Embryonic facial prominence (tissue), 1 donor: ENCODE results near the gene RNF144A.

Experiments
- DNase-seq: peaks from one replicate; pipeline ENCODE4 v3.0.0-alpha.2; 2016; ENCODE audit errors: extremely low spot score

Gene RNF144A

GRCh38 chr2:6908291-6908690 is 8.9 kb upstream of the RNF144A start:
- no peak for DNase-seq

DNA sequence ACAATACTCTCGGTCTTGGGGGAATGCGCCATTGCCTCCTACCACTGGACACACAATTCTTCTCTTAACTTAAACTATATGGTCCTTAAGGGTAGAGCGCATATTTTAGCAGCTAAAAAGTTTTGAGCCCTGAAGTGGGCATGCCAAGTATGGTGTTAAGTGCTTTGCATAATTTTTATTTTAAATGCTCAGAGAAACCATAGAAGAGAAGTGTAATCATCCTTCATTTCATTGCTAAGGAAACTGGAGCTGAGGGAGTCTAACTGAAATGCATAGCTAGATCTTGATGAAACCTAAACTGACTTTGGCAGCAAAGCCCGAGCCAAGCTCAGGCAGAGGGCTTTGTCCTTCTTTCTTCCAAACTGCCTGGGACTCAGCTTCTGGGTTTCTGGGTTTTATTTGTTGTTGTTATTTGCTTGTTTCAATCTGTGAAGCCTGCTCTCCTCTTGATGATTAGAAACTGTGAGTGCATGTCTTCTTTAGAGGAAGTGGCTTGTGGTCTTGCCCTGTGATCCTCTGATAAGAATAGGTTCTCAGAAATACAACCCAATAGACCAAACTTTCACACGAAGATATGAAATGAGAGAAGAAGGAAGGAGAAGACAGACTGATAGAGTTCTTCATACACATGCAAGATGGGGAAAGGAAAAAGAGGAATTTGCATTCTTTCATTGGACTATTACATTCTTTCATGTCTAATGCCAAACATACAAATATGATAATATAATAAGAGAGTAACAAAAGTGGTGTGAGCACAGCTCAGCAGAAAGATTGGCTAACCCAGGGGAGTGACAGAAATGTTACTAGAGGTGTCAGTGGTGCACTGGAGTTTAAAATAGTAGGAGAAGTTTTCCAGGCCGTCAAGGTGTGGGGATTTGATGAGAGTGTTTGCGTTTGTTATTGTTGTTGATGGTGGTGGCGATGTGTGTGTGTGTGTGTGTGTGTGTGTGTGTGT is 7.5 kb upstream of the RNF144A start:
- no peak for DNase-seq

GRCh38 chr2:6911721-6912120 is 5.5 kb upstream of the RNF144A start:
- DNase-seq: no peak

DNA sequence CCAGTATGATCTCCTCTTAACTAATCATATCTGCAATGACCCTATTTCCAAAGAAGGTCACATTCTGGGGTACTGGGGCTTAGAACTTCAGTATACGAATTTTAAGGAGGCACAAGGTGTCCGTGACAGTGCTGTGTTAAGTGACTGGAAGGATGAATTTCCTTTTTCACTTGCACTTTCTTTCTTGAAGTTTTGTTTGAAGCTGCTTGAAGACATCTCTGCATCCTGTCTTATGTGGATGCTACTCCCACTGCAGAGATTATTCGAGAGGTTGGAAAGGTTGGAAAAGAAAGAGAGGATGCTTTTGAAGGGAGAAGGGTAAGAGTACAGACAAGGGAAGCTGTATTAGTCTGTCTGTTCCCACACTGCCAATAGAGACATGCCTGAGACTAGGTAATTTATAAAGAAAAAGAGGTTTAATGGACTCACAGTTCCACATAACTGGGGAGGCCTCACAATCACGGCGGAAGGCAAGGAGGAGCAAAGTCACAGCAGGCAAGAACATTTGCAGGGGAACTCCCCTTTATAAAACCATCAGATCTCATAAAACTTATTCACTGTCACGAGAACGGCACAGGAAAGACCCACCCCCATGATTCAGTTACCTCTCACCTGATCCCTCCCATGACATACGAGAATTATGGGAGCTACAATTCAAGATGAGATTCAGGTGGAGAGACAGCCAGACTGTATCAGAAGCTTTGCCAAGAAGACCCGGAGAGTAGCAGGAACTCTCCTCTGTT is 3.6 kb upstream of the RNF144A start:
- DNase-seq: no peak

- DNase-seq: no peak
Measured at GRCh38 chr2:6914828-6915227, 2.4 kb upstream of the RNF144A start.

DNA sequence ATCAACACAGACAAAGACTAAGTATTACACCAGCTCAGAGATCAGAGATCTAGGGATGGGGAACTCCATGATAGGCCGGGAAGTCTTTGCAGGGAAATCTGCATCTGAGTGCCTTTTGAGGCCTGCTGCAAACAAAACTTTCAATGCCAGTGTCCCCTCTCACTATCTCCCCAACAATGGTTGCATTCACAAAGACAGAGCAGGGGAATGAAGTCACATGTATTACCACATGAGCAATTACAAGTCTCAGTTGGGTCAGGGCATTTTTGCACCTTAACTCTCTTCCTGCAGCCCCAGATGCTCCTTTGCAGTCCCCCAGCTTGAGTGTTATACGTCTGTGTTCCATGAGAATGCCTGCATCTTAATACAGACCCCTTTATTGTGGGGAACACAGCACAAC is 1.8 kb upstream of the RNF144A start:
- DNase-seq: no peak

DNA sequence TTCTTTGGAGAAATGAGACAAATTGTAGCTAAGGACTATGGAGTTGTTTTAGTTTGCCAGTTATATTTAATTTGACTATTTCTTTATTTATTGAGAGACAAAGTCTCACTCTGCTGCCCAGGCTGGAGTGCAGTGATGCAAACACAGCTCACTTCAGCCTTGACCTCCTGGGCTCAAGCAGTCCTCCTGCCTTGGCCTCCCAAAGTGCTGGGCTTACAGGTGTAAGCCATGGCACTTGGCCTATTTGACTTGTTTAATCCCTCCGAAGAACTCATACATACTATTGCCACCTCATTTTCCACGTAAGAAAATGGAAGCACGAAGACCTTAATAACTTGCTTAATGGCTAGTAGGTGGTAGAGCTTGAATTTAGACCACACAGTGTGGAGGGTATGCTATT is 988 bp upstream of the RNF144A start:
- DNase-seq: no peak

GRCh38 chr2:6916736-6917070 is 509 bp upstream of the RNF144A start:
- no peak for DNase-seq

DNA sequence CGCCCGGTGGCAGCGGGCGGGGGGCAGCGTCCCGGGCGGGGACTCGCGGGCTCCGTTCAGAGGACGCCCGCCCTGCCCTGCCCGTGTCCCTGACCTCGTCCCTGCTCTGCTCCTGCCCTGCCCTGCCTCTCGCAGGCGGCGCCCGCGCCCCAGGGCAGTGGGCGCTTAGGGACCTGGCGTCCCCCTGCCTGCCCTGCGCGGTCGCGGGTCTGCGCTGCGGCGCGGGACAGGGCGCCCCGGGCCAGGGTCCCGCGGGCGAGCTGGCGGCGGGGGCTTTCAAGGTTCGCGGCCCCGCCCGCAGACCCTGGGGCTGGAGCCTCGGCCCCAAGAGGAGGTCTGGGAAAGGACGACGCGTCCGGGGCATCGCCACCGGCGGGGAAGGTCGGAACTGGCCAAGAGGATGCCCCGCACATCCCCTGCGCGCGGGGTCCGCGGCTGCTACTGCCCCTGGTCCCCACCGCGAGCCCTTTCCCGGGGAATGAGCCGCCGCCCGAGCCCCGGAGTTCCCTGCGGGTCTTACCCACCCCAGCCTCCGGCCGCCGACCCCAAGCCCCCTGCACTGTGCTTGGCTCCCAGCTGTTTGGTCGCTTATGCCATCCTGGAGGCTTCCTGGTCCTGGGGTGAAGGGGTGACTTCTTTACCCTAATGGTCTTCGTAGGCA is 679 bp downstream of the RNF144A start:
- no peak for DNase-seq

DNA sequence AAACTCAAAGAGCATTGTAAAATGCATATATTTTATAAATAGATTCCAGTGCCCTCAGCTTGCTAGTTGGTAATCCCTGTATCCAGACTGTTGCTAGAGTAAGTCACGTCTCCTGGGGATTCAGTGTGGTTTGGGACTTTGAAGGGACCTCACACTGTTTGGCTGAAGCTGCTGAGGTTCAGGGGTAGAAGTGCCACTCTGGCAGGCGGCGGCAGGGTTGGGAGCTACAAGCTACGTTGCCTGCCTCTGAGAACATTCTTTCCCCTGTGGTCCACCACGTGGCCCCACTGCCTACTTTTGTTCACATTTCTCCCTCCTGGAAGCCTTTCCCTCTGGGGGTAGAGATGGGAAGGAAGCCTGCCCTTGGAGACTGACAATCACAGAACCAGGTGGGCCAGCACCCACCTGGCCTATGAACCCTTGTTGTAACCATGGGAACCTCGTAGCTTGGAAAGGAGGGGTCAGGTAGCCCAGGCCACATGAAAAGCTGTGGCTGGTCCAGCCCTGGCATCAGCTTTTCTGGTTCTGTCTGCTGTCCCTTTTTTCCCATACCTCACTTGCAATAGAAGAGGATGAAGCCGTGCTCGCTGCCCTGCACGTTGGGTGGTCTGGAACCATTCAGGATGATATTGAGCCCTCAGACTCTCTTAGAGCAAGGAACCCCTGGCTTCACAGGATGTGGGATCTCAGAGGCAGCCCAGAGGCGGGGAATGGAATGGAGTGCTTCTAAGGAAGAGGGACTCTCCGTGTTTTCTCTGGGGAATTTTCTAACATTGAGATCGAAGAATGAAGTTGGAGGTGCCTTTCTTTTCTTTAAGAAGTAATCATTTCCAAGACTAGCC is 2.9 kb downstream of the RNF144A start:
- no peak for DNase-seq

DNA sequence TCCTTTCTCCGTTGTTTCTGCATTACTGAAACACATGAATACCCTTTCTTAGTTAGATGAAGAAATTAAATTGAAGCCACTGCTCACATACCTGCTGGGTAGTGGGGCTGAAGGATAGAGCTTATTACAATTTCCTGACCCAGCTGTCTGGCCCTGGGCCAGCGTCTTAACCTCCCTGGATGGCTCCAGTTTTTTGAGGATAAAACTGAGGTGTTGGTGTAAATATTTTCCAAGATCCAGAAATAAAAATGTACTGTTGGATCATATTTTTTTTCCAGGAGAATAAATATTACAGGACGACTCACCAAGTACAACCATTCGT is 3.5 kb downstream of the RNF144A start:
- DNase-seq: no peak

DNA sequence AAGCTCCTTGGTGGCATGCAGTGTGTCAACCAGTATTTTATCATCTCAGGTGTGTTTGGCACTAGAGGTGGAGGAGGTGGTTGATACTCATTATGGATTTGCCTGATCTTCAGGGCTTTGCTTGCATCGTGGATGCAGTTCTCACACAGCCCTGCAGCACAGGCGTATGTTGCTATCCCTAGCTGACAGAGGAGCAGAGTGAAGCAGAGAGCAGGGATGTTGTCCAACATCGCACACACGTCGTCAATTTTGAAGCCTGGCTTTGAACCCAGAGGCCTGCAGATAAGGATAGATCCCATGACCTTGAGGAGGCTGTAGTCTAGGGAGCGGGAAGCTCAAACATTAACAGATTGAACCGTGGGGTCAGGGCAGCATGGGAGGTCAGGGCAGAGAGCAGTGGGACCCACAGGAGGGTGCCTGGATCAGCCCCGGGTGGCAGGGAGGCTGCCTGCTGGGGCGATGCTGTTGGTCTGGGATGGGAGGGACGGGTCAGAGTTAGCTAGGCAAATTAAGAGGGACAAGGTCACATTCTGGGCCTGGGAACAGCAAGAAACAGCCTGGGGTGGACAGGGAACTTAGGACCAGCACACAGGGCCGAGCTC is 4.2 kb downstream of the RNF144A start:
- DNase-seq: no peak

DNA sequence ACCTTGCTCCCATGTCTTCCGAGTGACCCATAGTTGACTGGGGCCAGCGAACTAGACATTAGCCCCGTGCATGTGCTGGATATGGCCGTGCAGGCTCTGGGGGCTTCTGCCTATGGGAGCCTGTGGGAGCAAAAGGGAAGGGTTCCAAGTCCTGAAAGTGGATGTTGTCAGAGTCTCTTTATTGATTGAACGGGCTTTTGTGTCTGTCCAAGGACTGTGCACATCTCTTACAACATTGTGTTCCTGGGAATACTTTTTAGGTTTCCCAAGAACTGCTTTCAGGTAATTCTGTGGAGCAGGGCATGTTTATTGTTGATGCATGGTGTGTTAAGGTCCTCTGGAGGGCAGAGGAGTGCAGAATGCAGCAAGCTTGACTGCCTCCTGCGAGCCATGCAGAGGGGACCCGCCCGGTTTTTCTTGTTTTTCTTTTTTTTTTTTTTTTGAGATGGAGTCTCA is 5.0 kb downstream of the RNF144A start:
- no peak for DNase-seq

- DNase-seq: no peak
Measured at GRCh38 chr2:6923319-6923718, 6.1 kb downstream of the RNF144A start.

- DNase-seq: no peak
Measured at GRCh38 chr2:6924101-6924923, 7.1 kb downstream of the RNF144A start.

DNA sequence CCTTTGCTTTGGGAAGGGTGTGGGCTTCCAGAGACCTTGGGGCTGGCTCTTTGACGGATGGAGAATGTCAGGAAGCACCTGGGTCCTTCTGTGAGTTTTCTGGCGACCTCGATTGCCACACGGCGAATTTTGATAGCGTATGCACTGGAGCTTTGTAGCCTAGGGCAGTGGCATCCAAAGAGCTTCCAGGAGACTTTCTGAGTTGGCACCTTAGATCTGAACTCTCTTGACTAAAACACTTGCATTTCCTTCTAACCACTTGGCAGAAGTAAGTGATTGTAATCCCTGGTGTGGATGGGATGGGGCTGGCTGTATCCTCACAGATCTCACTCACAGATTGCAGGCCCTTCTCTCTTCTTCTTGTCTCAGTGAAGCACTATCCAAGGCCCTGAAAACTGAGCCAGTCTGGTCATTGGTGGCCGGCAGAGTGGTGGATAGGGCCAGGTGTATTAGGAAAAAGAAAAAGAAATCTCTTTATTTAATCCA is 7.8 kb downstream of the RNF144A start:
- DNase-seq: no peak

DNA sequence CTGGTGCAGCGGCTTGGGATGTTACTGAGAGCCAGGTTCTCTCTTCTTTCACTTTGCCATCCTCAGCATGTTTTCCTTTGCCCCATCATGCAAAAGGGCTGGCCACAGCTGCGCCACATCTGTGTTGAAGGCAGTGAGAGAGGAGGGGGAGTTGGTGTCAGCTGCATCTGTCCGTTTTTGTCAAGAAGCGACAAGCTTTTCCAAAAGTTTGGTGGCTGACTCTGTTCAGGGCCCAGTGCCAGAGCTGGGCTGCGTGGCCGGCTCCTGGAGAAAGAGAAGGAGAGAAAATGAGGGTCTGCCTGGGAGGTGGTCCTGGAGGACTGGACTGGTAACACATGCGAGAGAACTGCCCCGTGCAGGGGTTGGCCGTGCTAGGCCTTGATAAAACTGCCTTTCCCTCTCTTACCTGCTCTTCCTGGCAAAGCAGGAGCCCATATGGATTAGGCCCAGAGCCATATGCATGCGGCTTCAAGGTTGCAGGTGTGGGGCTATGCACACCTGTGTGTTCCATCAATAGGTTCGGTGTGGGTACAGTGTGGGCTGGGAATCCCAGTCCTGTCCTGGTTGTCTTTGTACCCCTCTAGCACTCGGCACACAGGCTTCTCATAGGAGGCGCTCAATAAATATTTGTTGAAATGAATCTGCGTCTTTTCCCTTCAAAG is 9.0 kb downstream of the RNF144A start:
- DNase-seq: no peak

GRCh38 chr2:6927186-6927585 is 10.0 kb downstream of the RNF144A start:
- DNase-seq: no peak

GRCh38 chr2:6927753-6928152 is 10.5 kb downstream of the RNF144A start:
- no peak for DNase-seq

- no peak for DNase-seq
Measured at GRCh38 chr2:6928452-6928851, 11.2 kb downstream of the RNF144A start.
